Adrenal gland (tissue), 5 donors: ENCODE measurements around the gene DOCK7.

Experiments used
- POLR2A ChIP-seq, 2 donors: fragments of 450-650 bp; IDR thresholded peaks; one replicate each; pipeline ENCODE4 v1.6.1; 2017; ENCODE audit warnings: antibody characterized with exemption in 2 of 2, mild to moderate bottlenecking in 2 of 2, moderate library complexity in 1 of 2
- TF ChIP-seq, protein P1 (sequence below), 6 experiments: fragments of 450-650 bp in 4 of 6; fragments of 200-600 bp in 2 of 6; sonication (generic) in 1 of 6; IDR thresholded peaks; 1 replicate in 5 of 6; 2 replicates in 1 of 6; pipeline versions ENCODE4 v1.5.1 to v1.8.0; 2016 to 2021; ENCODE audit warnings: antibody characterized with exemption in 6 of 6, mild to moderate bottlenecking in 2 of 6, moderate library complexity in 1 of 6
- donor health status: DM: no; HTN: no; CAD: no.

DNA sequence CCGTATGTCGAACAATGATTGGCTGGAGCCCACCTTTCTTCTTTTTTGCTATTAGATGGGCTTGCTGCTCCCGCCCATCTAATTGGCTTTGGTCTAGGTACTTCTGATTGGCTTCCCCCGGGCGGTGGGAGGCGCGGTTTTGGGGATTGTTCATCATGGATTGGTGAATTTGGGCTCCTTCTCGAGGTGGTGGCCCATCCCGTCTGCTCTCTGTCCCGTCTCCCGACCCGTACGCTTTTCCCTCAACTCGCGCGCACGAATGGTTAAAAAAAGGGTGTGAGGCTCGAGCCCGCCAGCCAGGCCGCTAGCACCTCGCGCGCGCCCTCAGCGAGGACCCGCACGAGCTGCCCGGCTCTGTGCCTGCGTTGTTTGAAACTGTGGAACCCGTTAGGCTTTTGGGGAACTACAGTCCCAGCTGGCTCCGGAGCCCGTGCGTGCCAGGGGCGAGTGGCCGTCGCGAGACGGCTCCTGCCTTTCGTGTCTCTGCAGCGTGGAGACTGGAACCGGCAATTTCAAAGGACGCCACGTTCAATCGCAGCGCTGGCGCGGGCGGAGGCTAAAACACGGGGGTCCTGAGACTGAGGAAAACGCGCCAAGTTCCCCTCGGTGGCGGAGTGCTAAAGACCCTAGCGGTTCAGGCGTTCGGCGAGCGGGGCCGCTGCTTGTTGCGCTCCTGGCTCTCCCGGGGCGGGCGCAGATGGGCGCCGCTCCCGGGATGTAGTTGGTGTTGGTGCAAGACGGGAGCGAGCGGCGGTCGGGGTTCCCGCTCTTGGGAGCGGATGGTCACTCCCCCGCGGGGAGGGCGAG lies 251.5 kb downstream of the DOCK7 start, which contains the start of gene USP1:
- TF ChIP-seq, protein P1, sequence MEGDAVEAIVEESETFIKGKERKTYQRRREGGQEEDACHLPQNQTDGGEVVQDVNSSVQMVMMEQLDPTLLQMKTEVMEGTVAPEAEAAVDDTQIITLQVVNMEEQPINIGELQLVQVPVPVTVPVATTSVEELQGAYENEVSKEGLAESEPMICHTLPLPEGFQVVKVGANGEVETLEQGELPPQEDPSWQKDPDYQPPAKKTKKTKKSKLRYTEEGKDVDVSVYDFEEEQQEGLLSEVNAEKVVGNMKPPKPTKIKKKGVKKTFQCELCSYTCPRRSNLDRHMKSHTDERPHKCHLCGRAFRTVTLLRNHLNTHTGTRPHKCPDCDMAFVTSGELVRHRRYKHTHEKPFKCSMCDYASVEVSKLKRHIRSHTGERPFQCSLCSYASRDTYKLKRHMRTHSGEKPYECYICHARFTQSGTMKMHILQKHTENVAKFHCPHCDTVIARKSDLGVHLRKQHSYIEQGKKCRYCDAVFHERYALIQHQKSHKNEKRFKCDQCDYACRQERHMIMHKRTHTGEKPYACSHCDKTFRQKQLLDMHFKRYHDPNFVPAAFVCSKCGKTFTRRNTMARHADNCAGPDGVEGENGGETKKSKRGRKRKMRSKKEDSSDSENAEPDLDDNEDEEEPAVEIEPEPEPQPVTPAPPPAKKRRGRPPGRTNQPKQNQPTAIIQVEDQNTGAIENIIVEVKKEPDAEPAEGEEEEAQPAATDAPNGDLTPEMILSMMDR (IDR thresholded peaks at IDR 0.05): no peak
- TF ChIP-seq POLR2A (IDR thresholded peaks at IDR 0.05): peak in 1 of 2 donors; percentile 12
